SHP77 (cell line): Measurements from ENCODE around the gene LY9.

ENCODE experiments used
- DNase-seq, 2 experiments: peaks; one replicate each; lab custom pipeline; 2025; lab: John Stamatoyannopoulos, UW

Gene LY9

DNA sequence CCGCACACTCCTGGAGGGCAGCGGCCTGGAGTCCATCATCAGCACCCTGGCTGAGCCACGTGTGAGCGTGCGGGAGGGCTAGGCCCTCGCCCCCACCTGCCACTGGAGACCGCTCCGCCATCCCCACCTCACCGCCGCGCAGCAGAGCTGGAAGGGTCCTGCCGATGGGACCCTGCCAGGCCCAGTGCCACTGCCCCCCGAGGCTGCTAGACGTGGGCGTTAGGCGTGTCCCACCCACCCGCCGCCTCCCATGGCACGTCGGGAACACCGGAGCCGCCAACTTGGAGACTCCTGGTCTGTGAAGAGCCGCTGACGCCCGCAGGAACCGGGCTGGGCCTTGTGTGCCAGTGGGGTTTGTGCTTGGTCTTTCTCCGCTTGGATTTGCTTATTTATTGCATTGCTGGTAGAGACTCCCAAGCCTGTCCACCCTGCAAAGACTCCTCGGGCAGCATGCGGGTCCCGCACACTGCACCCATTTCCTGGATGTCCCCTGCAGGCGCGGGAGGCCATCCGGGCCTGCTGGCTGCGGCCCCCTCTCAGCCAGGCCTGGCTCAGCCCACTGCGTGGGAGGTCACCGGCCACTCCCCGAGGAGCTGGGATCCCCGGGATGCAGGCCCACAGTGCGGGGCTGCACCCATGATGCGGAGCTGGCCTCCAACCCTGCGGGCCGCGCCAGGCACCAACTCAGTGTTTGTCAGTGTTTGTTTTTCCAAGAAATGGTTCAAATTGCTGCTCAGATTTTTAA lies 6.0 kb downstream of the LY9 start:
- DNase-seq = no peak

DNA sequence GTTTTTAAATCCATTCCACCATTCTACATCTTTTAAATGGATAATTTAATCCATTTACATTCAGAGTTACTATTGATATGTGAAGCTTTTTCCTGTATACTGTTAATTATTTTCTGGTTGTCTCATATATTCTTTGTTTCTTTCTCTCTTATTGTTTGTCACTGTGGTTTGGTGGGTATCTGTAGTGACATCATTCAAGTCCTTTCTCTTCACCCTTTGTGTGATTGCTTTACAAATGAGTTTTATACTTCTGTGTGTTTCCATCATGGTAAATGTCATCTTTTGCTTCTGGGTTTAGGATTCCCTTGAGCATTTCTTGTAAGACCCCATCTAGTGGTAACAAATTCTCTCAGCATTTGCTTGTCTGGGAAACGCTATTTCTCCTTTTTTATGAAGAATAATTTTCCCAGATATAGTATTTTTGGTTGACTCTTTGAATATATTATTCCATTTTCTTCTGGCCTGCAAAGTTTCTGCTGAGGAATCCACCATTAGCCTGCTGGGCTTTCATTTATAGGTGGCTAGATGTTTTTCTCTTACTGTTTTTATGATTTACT lies 10.2 kb downstream of the LY9 start:
- no peak for DNase-seq

DNA sequence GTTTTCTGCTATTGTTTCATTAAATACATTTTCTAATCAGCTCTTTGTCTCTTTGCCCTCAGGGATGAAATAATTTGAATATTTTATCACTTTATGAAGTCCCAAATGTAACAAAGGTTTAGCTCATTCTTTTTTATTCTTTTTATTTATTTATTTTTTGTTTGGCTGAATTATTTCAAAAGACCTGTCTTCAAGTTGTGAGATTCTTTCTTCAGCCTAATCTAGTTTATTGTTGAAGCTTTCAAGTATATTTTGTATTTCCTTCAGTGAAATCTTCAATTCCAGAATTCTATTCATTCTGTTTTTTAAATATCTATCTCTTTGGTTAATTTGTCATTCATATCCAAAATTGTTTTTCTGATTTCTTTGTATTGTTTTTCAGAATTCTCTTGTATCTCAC lies 10.8 kb downstream of the LY9 start:
- DNase-seq = no peak

DNA sequence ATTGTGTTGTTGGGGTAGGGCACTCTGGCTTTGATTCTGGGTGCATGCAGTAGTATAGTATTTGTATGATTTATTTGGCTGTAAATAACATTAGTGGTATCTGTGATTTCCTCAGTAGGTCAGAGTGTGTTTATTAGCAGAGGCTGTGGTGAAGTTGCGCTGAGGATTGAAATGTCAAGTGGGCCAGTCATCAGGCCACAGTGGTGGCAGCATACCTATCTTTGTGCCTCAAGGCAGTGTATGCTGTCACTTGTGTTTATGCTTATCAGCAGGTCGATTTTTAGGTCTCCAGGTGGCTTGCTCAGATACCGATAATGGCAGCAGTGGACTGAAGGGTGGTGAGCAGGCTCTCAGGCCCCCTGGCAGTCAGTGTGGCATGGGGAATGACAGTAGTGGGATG lies 11.3 kb downstream of the LY9 start:
- DNase-seq = no peak

DNA sequence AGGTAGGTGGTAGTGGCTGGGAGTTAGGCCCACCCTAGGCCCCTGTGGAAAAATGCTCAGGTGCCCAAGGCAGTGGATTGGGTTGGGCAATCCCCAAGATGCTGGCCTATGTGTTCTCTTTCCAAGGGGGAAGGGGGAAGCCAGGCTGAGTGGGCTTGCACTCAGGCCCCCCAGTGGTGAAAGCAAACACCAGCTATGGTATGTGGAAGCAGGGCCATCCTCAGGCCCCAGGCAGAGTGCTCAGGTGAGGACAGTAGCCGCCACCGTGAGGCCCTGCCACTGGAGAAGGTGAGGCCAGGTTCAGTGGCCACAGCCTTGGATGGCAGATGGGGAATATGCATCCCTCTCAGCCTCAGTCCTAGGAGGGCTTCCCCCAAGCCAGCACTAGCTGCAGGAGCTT lies 11.8 kb downstream of the LY9 start:
- no peak for DNase-seq

DNA sequence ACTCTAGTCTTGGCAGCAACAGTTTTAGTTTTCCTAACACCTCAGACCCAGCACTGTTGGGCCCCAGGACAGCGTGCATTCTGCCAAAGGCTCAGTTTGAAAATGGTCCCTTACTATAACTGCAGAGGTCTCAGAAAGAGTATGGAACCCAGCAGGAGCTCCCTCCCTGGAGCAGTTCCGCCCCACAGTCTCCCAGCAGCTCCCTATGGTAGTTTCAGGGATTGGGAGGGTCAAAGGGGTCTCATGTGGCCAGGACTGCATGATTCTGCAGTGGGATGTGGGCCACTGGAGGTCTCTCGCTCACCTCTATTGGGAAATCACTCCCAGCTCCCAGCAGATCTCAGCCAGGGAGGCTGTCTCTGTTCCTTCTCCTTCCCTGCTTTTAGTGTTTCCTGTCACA lies 12.3 kb downstream of the LY9 start:
- no peak for DNase-seq

DNA sequence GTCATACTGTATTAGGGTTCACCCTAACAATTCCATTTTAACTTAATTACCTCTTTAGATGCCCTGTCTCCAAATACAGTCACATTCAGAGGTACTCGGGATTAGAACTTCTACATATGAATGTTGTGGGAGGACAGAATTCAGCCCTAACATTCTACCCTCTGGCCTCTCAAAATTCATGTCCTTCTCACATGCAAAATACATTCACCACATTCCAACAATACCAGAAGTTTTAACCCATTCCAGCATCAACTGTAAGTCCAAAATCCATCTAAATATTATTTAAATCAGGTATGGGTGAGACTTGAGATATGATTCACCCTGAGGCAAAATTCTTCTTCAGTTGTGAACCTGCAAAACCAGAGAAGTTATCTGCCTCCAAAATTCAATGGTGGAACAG lies 14.5 kb downstream of the LY9 start:
- no peak for DNase-seq

DNA sequence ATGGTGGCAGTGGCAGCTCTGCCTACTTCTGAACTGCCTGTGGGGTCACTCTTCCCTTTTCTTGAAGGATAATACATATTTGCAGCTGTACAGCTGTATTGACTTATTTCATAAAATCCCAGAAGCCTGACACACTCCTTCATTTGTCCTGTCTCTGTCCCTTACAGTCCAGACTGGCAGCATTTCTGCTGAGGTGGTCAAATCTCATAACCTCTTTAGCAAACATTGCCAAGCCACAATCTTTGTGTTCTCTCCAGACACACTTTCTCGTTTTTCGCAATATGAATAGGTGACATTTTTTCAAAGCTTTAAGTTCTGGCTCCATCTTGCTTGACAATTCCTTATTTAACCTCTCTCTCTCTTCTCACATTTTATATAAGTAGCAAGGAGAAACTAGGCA lies 15.2 kb downstream of the LY9 start:
- no peak for DNase-seq

DNA sequence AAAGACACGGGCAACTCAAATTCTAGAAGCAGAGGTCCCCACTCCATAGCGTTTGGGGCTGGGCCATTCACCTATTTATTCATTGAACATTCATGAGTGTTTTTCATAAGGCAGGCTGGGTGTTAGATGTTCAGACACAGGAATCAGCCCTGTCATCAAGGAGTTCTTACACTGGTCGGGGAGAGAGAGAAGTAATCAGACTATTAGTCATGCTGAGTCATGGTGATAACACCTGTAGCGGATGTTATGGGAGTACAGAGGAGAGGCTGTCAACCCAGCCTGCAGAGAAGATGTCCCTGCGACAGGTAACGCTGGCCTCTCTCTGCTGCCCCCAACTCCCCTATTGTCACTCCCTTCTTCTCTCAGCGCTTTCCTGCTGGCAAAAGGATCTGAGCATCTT lies 17.2 kb downstream of the LY9 start:
- peak in 1 of 2 experiments; percentile 13 for DNase-seq

DNA sequence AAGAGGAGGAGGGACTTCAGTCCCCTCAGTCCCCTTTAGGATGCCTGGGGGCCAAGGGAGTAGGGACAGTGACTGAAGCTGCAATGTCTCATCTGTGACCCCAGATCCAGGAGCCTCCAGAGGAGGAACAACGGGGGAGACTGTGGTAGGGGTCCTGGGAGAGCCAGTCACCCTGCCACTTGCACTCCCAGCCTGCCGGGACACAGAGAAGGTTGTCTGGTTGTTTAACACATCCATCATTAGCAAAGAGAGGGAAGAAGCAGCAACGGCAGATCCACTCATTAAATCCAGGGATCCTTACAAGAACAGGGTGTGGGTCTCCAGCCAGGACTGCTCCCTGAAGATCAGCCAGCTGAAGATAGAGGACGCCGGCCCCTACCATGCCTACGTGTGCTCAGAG lies 18.3 kb downstream of the LY9 start:
- no peak for DNase-seq

DNA sequence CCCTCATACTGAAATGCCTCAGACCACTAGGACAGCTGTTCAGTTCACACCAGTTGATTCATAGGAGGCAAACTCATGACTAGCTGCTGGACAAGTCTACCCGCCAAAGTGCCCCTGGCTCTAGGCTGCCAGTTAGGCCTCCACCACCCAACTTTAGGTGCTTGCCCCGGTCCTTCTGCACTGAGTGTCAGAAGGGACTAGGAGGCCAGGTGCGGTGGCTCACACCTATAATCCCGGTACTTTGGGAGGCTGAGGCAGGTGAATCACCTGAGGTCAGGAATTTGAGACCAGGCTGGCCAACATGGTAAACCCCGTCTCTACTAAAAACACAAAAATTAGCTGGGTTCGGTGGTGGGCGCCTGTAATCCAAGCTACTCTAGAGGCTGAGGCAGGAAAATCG lies 18.9 kb downstream of the LY9 start:
- DNase-seq = no peak

DNA sequence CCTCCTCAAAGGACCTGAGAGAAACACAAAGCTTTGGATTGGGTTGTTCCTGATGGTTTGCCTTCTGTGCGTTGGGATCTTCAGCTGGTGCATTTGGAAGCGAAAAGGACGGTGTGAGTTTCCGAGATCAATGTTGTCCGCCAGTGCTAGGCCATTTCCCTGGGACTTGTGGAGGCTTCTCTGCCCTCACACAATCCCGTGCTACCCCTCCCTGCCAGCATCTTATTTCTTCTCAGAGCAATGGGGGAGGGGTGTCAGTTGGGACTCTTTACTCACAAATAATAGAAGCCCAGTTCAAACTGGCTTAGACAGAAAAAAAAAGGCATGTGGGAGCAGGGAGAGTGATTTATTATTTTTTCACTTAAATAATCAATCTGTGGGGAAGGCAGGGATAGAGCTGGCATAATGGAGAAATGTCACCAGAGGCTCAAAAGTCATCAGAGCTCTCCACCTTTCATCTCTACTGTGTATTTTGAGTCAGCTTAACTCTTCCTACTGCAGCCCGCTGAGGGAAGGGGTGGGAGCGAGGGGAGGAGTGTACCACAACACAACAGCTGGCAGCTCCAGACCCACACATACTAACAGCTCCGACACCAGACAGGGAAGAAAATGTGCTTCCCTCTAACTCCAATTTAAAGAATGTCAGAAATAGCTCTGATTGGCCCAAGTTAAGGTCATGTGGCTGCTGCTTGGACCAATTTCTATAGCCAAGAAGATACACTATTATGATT lies 22.4 kb downstream of the LY9 start:
- no peak for DNase-seq

DNA sequence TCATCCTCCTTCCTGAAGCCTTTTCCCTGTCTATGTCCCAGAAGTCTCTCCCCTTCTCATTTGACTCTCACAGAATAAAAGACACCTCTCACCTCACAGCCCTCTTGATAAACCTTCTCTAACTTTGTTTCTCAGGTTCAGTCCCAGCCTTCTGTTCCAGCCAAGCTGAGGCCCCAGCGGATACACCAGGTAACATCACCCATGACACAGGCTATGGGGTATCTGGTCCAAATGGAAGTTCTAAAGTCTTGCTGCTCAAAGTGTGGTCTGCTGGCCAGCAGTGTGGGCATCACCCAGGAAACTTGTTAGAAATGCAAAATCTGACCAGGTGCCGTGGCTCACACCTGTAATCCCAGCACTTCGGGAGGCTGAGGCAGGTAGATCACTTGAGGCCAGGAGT lies 23.2 kb downstream of the LY9 start:
- DNase-seq = no peak

DNA sequence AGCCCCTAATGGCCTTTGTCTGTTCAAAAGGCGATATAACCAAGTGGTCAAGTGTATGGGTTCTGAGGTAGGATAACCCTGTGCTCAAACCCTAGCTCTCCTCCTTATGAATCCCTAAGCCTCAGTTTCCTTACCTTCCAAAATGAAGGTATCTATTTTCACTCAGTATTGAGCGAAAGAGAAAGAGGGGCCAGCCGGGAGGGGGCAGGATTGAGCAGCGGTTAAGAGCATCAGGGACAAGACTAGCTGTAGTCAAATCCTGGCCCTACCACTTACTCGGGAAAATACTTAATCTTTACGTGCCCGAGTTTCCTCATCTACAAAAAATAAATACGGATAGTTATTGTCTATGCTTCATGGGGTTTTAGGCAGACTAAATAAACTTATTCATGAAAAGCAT lies 25.7 kb downstream of the LY9 start:
- DNase-seq = peak in 1 of 2 experiments; percentile 4

DNA sequence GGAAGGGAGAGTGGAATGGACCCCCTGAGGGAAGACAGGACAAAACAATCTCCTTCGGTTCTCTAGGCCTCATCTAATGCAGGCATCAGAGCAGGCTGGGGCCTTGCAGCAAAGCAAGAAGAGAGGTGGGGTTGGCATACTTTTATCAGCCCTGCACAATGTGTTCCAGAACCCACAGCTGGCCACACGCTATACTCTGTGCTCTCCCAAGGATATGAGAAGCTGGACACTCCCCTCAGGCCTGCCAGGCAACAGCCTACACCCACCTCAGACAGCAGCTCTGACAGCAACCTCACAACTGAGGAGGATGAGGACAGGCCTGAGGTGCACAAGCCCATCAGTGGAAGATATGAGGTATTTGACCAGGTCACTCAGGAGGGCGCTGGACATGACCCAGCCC lies 27.3 kb downstream of the LY9 start:
- no peak for DNase-seq

DNA sequence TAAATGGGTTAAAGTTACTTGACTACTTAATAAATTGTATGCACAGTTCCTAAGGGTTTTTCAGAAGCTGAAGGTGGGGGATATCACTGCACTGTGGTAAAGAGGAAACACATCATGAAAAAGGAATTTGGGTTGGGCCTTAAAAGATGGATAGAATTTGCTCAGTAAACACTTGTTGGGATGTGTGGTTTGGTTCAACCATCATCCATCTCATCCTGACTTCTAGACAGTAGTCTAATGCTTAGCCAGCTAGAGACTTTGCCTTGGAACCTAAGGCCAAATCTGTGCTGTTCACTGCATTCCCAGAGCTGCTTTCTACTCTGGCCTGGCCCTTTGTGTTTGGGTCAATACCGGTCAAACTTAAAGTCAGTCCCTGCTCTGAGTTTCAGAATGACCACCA lies 30.6 kb downstream of the LY9 start:
- no peak for DNase-seq

DNA sequence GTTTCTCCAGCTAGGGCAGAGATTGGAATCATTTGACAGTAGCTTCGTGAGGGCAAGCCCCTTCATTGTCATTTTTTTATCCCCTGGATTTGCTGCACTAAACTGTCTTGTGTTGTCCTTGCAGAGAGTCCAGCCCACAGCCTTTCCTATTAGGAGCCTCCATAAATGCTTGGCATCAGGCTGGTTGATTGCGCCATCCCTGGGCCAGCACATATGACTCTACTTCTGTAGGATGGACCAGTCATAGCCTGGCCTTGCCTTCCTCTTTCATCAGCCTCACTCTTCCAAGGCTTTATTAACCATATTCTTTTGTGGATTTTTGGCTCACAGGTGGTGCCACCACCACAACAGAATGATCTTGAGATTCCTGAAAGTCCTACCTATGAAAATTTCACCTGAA lies 31.4 kb downstream of the LY9 start:
- no peak for DNase-seq

DNA sequence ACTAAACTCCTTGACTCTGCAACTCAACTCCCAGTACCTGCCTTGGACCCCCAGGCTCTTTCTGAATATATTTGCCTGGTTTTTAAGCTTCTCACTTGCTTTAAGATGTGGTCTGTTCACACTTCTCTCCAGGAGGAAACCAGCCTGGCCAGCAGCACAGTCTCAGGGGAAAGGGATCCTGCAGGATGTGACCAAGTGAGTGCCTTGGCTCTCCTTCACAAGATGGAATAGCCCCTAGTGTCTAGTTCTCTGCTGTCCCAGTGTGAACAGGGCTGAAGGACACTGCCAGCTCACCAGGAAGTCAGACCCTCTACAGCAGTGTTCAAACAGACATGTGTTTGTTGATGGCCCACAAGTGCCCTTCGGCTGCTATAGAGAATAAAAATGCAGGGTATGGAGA lies 33.8 kb downstream of the LY9 start:
- DNase-seq = no peak

DNA sequence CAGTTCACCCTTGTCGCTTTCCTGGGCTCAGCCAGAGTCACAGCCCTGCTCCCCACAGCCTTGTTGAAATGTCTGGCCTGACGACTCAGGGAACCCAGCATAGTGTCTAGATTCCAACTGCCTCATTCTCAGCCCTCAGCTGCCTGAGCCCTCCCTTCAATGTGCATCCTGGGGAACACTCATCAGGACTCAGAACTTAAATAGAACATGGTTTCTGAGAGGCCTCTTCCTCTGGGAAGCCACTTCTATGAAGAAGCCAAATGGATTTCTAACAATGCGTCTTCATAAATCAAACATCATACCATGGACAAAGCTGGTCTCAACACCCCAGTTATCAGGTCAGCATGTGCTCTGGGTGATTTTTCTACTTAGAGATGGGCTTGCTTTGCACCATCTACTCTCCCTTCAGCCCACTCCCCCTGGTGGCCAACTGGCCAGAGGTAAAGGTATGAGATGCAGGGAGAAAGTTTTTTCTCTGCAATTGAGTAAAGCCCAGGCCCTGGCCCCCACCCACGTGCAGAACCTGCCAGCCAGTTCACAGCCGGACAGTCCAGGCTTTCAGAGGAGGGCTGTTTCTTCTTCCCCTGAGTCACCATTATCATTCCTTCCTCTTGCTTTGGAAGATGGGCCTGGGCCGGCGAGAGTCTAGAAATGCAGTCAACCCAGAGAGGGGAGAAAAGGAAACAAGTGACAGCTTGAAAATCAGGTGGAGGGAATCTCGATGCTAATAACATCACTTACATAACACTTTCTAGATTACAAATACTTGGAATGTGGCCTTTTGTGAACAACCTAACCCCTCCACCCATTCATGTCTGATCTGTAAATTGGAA lies 34.6 kb downstream of the LY9 start:
- peak; percentile 65 to 76 for DNase-seq

DNA sequence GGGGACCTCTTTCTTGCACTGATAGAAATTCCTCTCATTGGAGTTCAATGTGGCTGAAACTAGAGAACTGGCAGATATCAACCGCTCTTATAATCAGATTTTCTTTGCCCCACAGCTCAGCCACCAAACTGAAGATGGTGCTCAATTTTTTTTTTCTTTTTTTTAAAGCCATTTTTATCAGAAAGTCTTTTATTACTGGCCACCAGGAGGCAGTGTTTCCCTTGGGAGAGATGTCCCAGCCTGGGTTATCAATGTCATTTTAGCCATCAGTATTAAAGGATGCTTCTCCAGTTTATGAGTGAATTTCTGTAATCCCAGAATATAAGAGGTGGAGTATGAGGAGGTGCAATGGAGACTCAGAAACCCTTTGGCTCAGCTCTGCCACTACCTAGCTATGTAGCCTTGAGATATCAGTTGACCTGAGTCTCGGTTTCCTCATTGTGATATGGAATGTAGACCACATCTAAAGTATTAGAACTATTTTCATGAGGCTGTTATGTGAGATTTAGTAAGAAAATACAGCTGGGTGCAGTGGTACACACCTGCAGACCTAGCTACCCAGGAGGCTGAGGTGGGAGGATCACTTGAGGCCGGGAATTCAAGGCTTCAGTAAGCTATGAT lies 39.1 kb downstream of the LY9 start:
- peak in 1 of 2 experiments; percentile 16 for DNase-seq

DNA sequence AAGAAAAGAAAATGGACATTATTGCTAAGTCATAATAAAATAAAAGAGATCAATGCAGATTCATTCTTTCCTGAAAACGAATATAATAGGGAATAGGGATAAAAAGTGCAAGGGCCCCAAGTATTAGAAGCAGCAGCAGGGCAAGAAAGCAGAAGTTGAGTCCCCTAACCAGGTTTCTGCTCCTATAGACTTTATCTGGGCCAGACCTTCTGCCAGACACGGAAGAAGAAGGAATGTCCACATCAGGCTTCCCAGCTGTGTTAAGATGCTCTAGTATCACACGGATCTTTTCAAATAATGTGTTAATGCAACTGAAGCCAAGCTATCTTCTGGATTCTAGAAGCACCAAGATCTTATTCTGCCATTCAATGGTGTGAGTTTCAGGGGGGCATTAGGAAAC lies 39.8 kb downstream of the LY9 start:
- no peak for DNase-seq

DNA sequence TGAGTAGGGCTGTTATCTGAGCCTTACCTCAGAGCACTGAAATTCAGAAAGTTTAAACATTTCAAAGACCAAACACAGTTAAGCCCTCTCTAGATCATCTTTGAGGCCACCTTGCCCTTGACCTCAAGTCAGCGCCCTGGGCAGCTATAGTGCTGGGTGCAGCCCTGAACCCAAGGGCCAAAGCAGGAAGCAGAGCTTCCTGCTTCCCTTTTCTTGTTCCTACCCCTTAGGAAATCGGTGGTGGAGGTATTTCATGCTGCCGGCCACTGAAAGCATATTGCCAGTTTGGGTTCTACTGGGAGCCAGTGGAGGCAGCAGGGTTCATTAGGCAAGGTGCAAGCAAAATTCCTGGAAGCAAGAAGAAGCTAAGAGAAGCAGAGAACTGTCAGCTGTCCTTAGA lies 40.6 kb downstream of the LY9 start:
- no peak for DNase-seq
